K562 (cell line): ENCODE measurements around the gene SLC66A2.

Experiments
- CHD2 ChIP-seq: IDR thresholded peaks from 2 replicates; pipeline ENCODE4 v1.6.1; 2011; ENCODE audit warnings: low read depth, low read length
- CTCF ChIP-seq, 3 experiments: IDR thresholded peaks in 2 of 3; conservative IDR thresholded peaks in 1 of 3; 2 replicates each; pipeline ENCODE4 v1.5.1; 2011 to 2012; ENCODE audit warnings: low read length in 3 of 3, mild to moderate bottlenecking in 3 of 3, control low read depth in 2 of 3, improper control_type of control experiment in 1 of 3, inconsistent platforms in 1 of 3, low read depth in 1 of 3, mixed read lengths in 1 of 3, moderate library complexity in 1 of 3; ENCODE audit not compliant: insufficient read depth in 2 of 3
- EZH2 ChIP-seq: IDR thresholded peaks from 2 replicates; pipeline ENCODE4 v1.6.1; 2012; ENCODE audit warnings: low read depth, mild to moderate bottlenecking, inconsistent platforms, low read length, borderline replicate concordance
- FOXP1 ChIP-seq: sonication (generic); formaldehyde crosslinking; IDR thresholded peaks from 2 replicates; pipeline ENCODE4 v1.8.0; 2022; ENCODE audit warnings: mild to moderate bottlenecking, missing genetic modification reagents
- POLR2A ChIP-seq: fragments of 450-650 bp; conservative IDR thresholded peaks from 2 replicates; pipeline ENCODE4 v1.6.1; 2016
- RBM39 ChIP-seq: fragments of 200-400 bp; formaldehyde crosslinking; optimal IDR thresholded peaks from 2 replicates; pipeline ENCODE3; 2018; ENCODE audit warnings: low read depth, low read length
- TCF15 ChIP-seq: fragments of 250-450 bp; sonication (Bioruptor Pico); IDR thresholded peaks from 2 replicates; pipeline ENCODE4 v1.8.0; 2022; ENCODE audit warnings: moderate library complexity, mild to moderate bottlenecking, inconsistent platforms
- ZFX ChIP-seq: sonication (generic); formaldehyde crosslinking; IDR thresholded peaks from 2 replicates; pipeline ENCODE4 v1.8.0; 2022; ENCODE audit warnings: mild to moderate bottlenecking, missing genetic modification reagents, moderate library complexity

- no peak for TF ChIP-seq RBM39
- TF ChIP-seq CTCF (IDR thresholded peaks at IDR 0.05 in 2 of 3, conservative IDR thresholded peaks at IDR 0.05 in 1 of 3; ENCODE audit: insufficient read depth in 2 of 3, low read depth in 1 of 3, low read length in 3 of 3), result no peak
- TF ChIP-seq CHD2, result no peak
- TF ChIP-seq ZFX (CRISPR knock-in tag), result no peak
- TF ChIP-seq FOXP1 (CRISPR knock-in tag), result no peak
- TF ChIP-seq POLR2A, result no peak
- TF ChIP-seq EZH2, result no peak
- TF ChIP-seq TCF15 (CRISPR knock-in tag), result no peak
Observed at GRCh38 chr18:79904357-79905147, 46.9 kb downstream of the SLC66A2 start.
